ENCODE data around the gene THAP3.
"Not testable (repeated sequence)": the region's sequence is repeated elsewhere in the genome, so short reads cannot be mapped to it uniquely, and the experiment has no call there.

The THAP3 gene

GRCh38 chr1:6652986-6653385 is 28.3 kb downstream of the THAP3 start:
- H3K4me3 ChIP-seq (ENCODE audit: low read length) = no peak overlapping the region
- no peak for TF ChIP-seq CTCF (conservative IDR thresholded peaks at IDR 0.05; ENCODE audit: low read length)
- no peak for DNase-seq (ENCODE audit: low read depth)

- DNase-seq (ENCODE audit: low read depth) = no peak
- no peak overlapping the region for H3K4me3 ChIP-seq (ENCODE audit: low read length)
- no peak for TF ChIP-seq CTCF (conservative IDR thresholded peaks at IDR 0.05; ENCODE audit: low read length)
Observed at GRCh38 chr1:6653436-6654290, 29.0 kb downstream of the THAP3 start.

- no peak for DNase-seq (ENCODE audit: low read depth)
- no peak for TF ChIP-seq CTCF (conservative IDR thresholded peaks at IDR 0.05; ENCODE audit: low read length)
- H3K4me3 ChIP-seq (ENCODE audit: low read length) = no peak overlapping the region
Observed at GRCh38 chr1:6657138-6657537, 32.5 kb downstream of the THAP3 start.

DNA sequence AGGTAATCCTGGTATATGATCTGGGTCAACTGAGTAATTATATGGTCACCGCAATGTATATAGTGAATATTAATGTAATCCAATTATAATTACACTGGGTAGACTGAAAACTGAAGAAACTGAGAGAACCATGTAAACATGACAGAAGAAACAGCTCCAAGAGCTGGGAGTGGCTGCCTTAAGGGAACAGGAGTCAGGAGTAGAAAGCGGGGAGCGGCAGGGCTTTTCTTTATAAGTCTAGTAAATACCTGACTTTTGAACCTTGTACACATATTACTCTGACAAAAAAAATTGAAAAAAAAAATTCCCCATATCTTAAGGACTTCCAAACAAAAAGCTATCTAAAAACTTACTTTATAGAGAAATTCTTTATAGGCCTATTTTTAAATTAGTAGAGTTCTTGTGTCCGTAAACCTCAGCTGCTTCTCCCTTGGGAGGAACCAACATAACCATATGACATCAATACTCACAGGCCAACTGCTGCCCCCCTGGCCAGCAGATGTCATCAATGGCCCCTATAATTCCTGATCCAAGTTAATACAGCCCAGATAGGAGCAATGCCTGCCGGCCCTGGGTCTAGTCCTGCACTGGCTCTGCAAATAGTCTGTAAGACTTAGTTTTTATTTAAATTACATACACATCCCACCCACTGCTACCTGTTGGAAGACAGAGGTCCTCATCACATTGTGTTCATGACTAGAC is 33.8 kb downstream of the THAP3 start:
- no peak overlapping the region for H3K4me3 ChIP-seq (ENCODE audit: low read length)
- DNase-seq (ENCODE audit: low read depth) = no peak
- TF ChIP-seq CTCF (conservative IDR thresholded peaks at IDR 0.05; ENCODE audit: low read length) = no peak

GRCh38 chr1:6660415-6661049 is 35.9 kb downstream of the THAP3 start:
- TF ChIP-seq CTCF (conservative IDR thresholded peaks at IDR 0.05; ENCODE audit: low read length) = no peak
- no peak for DNase-seq (ENCODE audit: low read depth)
- H3K4me3 ChIP-seq (ENCODE audit: low read length) = no peak overlapping the region

DNA sequence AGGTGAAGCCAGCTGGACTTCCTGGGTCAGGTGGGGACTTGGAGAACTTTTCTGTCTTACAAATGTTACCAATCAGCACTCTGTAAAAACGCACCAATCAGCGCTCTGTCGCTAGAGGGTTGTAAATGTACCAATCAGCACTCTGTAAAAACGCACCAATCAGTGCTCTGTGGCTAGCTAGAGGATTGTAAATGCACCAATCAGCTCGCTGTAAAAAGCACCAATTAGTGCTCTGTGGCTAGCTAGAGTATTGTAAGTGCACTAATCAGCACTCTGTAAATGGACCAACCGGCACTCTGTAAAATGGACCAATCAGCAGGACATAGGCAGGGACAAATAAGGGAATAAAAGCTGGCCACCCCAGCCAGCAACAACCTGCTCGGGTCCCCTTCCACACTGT is 37.8 kb downstream of the THAP3 start:
- not testable (repeated sequence) for DNase-seq (ENCODE audit: low read depth); H3K4me3 ChIP-seq (ENCODE audit: low read length)

DNA sequence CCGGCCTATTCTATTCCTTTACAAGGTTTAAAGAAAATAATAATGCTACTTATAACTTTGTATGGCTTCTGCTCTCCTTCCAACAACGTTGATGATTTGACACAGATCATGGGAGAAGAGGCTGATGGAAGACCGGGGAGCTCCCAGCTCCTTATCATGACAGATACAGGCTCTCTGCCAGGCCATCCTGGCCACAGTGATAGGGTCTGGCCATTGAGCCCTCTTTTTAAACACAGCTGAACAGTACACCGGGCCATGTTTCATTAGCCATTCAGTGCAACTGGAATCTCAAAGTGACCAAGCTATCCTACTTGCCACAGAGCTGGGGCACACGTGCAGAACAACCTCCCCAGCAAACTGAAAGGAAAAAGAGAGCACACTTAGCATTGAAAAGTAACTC is 42.0 kb downstream of the THAP3 start:
- TF ChIP-seq CTCF (conservative IDR thresholded peaks at IDR 0.05; ENCODE audit: low read length) = no peak
- no peak for DNase-seq (ENCODE audit: low read depth)
- H3K4me3 ChIP-seq (ENCODE audit: low read length) = no peak overlapping the region
